CD4-positive, alpha-beta T cell treated with Interleukin-21 for 1 hour (primary cell): Measurements from ENCODE around the gene FOXO6.
A peak's percentile ranks its signal among the peaks of the same experiment; 100 is the strongest.

Experiments
- DNase-seq: peaks from one replicate; pipeline ENCODE4 v3.0.0-alpha.2; 2020

The FOXO6 gene

GRCh38 chr1:41368366-41368765 lies 7.1 kb downstream of the FOXO6 start:
- no peak for DNase-seq

DNA sequence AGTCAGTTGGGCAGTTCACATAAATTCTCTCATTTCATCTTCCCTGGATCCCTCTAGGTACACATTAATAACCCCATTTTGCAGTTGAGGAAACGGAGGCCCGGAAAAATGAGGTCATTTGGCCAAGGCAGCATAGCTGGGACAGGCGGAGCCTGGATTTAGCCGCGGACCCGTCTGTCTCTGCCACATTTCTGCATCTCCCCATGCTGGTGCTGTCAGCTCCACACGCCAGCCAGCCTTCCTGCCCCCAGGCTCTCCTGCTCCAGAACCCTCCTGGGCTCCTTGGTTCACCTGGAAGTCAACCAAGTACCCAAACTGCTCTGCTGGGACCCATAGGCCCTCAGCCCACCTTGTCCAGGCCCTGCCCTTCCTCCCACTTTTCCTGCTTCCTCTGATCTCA lies 7.6 kb downstream of the FOXO6 start:
- DNase-seq, result no peak

- no peak for DNase-seq
These were observed 8.3 kb downstream of the FOXO6 start for GRCh38 chr1:41369531-41369930.

DNA sequence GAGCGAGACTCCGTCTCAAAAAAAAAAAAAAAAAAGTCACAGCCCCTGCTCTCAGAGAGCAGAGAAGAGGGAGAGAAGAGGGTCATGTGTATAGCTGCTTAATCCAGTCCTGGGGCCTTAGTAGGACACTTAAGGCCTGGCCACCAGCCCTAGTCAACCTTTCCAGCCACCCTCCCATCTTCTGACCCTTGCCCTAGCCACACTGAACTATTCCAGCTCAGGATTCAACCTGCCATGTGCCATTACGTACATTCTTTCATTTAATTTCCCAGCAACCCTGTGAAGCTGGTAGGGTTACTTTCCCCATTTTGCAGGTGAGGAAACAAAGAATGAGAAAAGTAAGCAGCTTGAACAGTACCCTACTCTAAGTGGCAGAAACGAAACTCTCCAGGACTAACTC lies 9.0 kb downstream of the FOXO6 start:
- no peak for DNase-seq

DNA sequence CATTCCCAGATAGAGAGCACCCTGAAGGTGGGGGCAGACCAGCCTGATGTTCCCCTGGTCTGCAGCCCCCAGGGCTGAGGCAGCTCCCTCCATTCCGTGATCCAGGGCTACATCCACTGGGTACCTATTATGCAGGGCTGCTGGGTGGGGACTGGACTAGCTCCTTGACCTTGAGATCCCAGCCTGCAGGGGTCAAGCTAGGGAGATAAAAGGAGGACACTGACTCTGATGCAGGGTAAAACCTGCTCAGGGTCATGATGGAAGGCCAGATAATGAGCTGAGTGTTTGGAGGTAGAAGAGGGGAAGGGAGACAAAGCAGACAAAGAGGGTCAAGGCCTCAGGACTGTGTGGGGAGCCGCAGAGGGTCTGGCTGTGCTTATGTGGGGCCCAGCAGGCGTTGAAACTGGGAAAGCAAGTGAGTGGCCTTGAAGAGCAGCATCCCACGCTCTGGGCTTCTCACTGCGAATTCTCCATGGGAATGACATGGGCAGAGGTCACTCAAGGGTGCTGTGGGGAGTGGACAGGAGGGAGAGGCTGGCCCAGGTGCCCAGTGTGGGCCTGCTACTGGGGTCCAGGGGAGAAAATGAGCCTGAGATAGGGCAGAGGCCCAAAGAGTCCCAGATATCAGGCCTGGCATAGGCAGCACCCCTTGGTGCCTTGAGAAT lies 9.7 kb downstream of the FOXO6 start:
- DNase-seq, result no peak

GRCh38 chr1:41371630-41372599 lies 10.7 kb downstream of the FOXO6 start:
- DNase-seq, result no peak

DNA sequence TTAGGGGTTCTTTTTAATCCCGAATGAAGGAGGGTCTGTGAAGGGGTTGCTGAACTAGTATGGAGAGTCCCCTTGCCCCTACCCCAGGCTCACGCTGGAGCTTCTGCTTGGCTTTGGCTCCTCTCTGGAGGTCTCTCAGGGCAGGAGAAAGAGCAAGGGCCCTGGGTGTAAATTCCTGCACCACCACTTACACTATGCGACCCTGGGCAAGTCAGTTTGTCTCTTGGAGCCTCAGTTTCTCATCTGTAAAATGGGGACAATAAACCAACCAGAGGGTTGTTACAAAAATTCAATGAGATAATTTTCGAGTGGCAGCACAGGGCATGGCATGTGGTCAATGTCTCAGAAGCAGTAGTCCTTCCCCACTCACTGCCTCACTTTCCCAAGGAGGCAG lies 11.4 kb downstream of the FOXO6 start:
- DNase-seq, result no peak

- no peak for DNase-seq
These were observed 12.1 kb downstream of the FOXO6 start for GRCh38 chr1:41373373-41373772.

- no peak for DNase-seq
These were observed 13.5 kb downstream of the FOXO6 start for GRCh38 chr1:41374711-41375110.

- no peak for DNase-seq
These were observed 16.2 kb downstream of the FOXO6 start for GRCh38 chr1:41377397-41377796.

DNA sequence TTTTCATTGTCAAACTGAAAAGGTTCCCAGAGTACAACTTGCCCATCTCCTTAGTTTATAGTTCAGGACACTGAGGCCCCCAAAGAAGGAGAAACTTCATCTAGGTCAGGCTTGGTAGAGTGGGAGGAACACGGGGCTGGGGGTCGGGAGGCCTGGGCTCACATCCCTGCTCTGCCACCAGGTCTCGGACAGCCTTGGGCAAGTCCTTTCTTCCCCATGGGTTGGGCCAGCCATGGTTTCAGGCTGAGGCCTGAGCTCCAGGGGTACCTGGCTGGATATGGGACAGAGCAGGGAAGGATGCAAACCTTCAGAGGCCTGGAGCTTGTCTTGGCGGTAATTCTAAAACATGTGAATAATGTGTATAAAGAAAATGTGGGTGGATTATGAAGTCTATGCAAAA lies 17.0 kb downstream of the FOXO6 start:
- no peak for DNase-seq

- DNase-seq, result no peak
These were observed 17.9 kb downstream of the FOXO6 start for GRCh38 chr1:41378999-41379737.

GRCh38 chr1:41379738-41380130 lies 18.5 kb downstream of the FOXO6 start:
- DNase-seq, result no peak

DNA sequence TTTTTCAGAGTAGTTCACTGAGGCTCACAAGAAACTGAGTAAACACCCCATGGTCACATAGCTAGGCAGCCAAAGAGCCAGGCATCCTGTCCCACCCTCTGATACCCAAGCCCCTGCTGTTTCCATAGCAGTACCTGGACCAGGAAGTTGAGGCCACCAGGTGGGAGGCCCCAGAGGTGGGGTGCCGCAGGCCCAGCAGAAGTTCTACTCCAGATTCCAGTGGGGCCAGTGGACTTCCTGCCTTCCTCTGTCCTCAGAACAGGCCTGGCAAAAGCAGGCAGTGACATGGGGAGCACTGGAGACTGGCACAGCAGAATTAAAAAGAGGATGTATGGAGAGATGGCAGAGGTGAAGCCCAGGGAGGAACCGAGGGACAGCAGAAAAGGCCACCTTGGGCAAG lies 19.0 kb downstream of the FOXO6 start:
- DNase-seq, result no peak

DNA sequence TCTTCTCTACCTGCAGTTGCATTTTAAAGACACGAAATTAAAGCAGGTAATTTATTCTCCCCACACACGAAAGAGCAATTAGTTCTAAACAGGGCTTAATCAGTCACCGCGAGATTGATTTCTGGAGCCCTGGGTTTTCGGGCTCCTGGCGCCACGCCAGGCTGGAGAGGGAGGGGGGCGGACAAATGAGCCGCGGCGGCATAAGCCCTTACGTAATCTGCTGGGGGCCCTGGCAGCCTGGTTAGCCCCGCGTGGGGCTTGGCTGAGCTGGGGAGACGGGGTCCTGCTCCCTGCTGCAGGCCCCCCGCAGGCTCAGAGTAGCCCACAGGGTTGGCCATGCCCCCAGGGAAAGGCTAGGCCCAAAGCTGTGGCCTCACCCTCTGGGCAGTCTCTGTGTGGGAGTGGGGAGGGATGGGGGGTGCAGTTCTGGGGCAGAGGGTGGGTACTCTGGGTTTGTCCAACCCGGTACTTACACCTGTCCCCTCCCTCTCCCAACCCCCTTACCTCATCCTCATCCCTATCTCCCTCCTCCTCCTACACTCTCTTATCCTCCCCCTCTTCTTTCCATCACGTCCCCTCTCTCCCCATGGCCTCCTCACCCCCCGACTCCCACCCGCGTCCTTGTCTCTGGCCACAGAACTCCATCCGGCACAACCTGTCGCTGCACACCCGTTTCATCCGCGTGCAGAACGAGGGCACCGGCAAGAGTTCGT lies 19.9 kb downstream of the FOXO6 start:
- DNase-seq, result no peak

DNA sequence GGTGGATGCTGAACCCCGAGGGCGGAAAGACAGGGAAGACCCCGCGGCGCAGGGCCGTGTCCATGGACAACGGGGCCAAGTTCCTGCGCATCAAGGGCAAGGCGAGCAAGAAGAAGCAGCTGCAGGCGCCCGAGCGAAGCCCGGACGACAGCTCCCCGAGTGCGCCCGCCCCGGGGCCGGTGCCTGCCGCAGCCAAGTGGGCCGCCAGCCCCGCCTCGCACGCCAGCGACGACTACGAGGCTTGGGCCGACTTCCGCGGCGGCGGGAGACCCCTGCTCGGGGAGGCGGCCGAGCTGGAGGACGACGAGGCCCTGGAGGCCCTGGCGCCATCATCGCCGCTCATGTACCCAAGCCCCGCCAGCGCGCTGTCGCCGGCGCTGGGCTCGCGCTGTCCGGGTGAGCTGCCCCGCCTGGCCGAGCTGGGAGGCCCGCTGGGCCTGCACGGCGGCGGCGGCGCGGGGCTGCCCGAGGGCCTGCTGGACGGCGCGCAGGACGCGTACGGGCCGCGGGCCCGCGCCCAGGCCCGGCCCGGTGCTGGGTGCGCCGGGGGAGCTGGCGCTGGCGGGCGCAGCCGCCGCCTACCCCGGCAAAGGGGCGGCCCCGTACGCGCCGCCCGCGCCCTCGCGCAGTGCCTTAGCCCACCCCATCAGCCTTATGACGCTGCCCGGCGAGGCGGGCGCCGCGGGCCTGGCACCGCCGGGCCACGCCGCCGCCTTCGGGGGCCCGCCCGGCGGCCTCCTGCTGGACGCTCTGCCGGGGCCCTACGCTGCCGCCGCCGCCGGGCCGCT lies 20.7 kb downstream of the FOXO6 start:
- DNase-seq, result peak; percentile 38

DNA sequence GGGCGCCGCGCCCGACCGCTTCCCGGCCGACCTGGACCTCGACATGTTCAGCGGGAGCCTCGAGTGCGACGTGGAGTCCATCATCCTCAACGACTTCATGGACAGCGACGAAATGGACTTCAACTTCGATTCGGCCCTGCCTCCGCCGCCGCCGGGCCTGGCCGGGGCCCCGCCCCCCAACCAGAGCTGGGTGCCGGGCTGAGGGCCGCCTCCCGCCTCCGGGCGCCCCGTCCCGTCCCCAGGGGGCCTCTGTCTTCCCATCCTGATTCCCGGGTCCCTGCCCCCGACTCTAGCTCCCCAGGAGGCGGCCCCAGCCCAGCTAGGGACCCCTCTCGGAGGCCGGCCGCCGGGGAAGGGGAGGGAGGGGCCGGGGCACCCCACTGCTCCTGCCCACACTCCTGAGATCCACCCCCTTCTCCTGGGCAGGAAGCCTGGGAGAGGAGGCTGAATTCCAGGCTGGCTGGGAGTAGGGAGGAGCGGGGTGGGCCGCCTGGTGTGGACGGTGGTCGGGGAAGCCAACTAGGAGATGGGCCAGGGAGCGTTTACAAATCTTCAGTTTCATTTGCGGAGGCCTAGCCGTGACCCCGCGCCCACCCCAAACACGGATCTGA lies 21.4 kb downstream of the FOXO6 start:
- no peak for DNase-seq

- peak; percentile 33 for DNase-seq
These were observed 22.0 kb downstream of the FOXO6 start for GRCh38 chr1:41383094-41383852.

DNA sequence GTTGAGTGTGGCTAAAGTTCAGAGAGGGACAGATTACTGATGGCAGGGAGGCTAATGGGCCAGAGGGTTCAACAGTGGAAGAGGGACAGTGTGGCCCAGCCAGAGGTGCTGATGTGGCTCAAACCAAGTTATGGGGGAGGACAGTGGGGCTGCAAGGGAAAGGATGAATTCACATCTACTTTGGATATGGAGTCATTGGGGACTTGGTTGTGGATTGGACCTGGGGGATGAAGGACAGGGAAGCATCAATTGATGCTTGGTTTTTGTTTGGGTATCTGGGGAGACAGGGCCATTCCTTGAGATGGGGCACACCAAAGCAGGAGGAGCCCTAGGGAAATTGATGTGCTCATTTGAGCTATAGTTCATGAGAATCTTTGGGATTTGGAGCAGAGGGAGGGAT lies 23.3 kb downstream of the FOXO6 start:
- DNase-seq, result no peak

DNA sequence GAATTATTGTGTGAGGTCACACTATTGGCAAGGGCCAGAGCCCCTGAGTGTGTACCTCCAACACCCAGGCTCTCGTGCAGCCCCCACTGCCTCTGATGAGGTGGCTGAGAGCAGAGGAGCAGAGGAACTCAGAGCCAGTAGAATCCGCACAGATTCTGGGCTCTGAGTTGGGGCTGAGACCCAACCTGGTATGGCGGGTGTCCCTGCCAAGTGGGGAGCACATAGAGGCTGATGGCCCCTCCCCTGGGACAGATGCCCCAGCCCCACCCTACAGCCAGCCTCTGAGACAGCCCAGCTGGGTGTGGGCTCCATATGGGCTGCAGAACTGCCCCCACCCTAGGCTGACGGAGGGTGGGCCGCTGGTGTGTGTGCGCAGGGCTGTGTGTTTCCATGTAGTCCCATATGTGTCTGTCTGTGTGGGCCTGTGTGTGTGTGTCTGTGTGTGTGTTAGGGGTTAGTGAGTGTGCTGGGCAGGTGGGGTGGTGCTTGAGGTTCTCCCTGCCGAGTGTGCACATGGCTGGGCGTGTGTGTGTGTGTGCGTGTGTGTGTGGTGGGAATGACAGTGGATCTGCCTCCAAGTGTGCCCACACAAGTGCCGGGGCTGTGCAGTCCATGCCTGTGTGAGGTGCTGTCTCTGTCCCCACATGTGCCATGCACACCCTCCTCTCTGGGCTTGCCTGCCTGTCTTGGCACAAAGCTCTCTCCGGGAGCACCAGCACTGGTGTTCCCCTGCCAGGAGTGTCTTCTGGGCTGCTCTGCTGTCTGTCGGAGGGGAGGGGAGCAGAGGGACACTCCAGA lies 24.4 kb downstream of the FOXO6 start:
- DNase-seq, result no peak
